PC-3 (cell line): Measurements from ENCODE around the gene LAMP2. TPM values are rescaled to one million over a fixed set of nuclear protein-coding genes. Genes with fewer than 3 reads are reported as not detected.

ENCODE experiments used
- ATAC-seq: fragments of 200-7000 bp; cut with Tn5 transposase; 2 replicates; pipeline ENCODE4 v1.9.1; 2020; ENCODE audit warnings: mild to moderate bottlenecking, moderate library complexity
- BruUV-seq: library from RNA; stranded (reverse); fragments of 400-500 nt; replicated peaks from 2 replicates; lab custom pipeline; 2021; lab: Mats Ljungman, UMichigan
- CTCF ChIA-PET: fragments of 300-600 bp; sonication (Branson Sonifier 250); formaldehyde crosslinking; loops from one replicate; lab custom pipeline; 2022; ENCODE audit warnings: antibody characterized with exemption; lab: Charles Lee
- POLR2A ChIA-PET: fragments of 300-600 bp; sonication (Branson Sonifier 250); formaldehyde crosslinking; loops from one replicate; lab custom pipeline; 2022; ENCODE audit warnings: antibody characterized with exemption; ENCODE audit not compliant: unreplicated experiment; lab: Charles Lee
- DNase-seq: peaks from one replicate; pipeline ENCODE4 v3.0.0-alpha.2; 2015
- H2AFZ ChIP-seq: fragments of 300-600 bp; sonication (generic); 2 replicates; pipeline ENCODE4 v1.6.0; 2016; ENCODE audit warnings: antibody characterized with exemption, low read length
- H3F3A ChIP-seq: fragments of 300-600 bp; sonication (generic); one replicate; pipeline ENCODE4 v1.6.0; 2017; ENCODE audit warnings: antibody characterized with exemption, low read length, control low read depth, mild to moderate bottlenecking; ENCODE audit not compliant: unreplicated experiment
- H3K27ac ChIP-seq: fragments of 300-600 bp; sonication (generic); 2 replicates; pipeline ENCODE4 v1.5.1; 2016; ENCODE audit warnings: mild to moderate bottlenecking, low read length
- H3K27me3 ChIP-seq: fragments of 300-600 bp; sonication (generic); 2 replicates; pipeline ENCODE4 v1.6.1; 2016; ENCODE audit warnings: low read length, mixed read lengths
- H3K36me3 ChIP-seq: fragments of 300-600 bp; sonication (generic); 2 replicates; pipeline ENCODE4 v1.6.1; 2016; ENCODE audit warnings: low read depth, mixed run types, low read length, mixed read lengths
- H3K4me1 ChIP-seq: fragments of 300-600 bp; sonication (generic); 2 replicates; pipeline ENCODE4 v1.5.1; 2016; ENCODE audit warnings: low read length; ENCODE audit not compliant: insufficient read depth
- H3K4me2 ChIP-seq: fragments of 300-600 bp; sonication (generic); 2 replicates; pipeline ENCODE4 v1.6.0; 2016; ENCODE audit warnings: low read length
- H3K4me3 ChIP-seq: fragments of 300-600 bp; sonication (generic); 2 replicates; pipeline ENCODE4 v1.5.1; 2016; ENCODE audit warnings: mild to moderate bottlenecking, low read length, mixed read lengths
- H3K79me2 ChIP-seq: fragments of 300-600 bp; sonication (generic); 2 replicates; pipeline ENCODE4 v1.6.1; 2017; ENCODE audit warnings: low read length, mixed read lengths
- H3K9ac ChIP-seq: fragments of 300-600 bp; sonication (generic); 2 replicates; pipeline ENCODE4 v1.6.0; 2016; ENCODE audit warnings: mild to moderate bottlenecking, low read length
- H3K9me2 ChIP-seq: fragments of 300-600 bp; sonication (generic); replicated peaks from 2 replicates; pipeline ENCODE4 v1.6.1; 2016; ENCODE audit warnings: mixed run types, low read length, mixed read lengths
- H3K9me3 ChIP-seq: fragments of 300-600 bp; sonication (generic); 2 replicates; pipeline ENCODE4 v1.6.1; 2016; ENCODE audit warnings: low read length, mixed read lengths
- H4K20me1 ChIP-seq: fragments of 300-600 bp; sonication (generic); 2 replicates; pipeline ENCODE4 v1.6.1; 2016; ENCODE audit warnings: low read length, mixed read lengths
- CTCF ChIP-seq: fragments of 300-600 bp; sonication (generic); conservative IDR thresholded peaks from 2 replicates; pipeline ENCODE4 v1.5.1; 2017; ENCODE audit warnings: antibody characterized with exemption, low read depth, mild to moderate bottlenecking, low read length
- EZH2 ChIP-seq: fragments of 300-600 bp; sonication (generic); IDR thresholded peaks from one replicate; pipeline ENCODE4 v1.6.1; 2017; ENCODE audit warnings: antibody characterized with exemption, mild to moderate bottlenecking, low read length; ENCODE audit not compliant: unreplicated experiment
- EZH2phosphoT487 ChIP-seq: fragments of 300-600 bp; sonication (generic); IDR thresholded peaks from 2 replicates; pipeline ENCODE4 v1.6.1; 2018; ENCODE audit warnings: mild to moderate bottlenecking, antibody characterized with exemption, low read length, borderline replicate concordance
- intact Hi-C: fragments of 100-400 bp; cut with micrococcal nuclease; formaldehyde crosslinking; loops from 2 replicates; pipeline ENCODE4 v1.9.0; 2023
- total RNA-seq: library from RNA; depleted of rRNA; stranded (reverse); fragments of >200 nt; gene quantifications from 2 replicates; pipeline ENCODE4 v1.2.3, GENCODE V29; 2014

The LAMP2 gene
- total RNA-seq, 1 experiment from 2014 or later, result 53.8 TPM

DNA sequence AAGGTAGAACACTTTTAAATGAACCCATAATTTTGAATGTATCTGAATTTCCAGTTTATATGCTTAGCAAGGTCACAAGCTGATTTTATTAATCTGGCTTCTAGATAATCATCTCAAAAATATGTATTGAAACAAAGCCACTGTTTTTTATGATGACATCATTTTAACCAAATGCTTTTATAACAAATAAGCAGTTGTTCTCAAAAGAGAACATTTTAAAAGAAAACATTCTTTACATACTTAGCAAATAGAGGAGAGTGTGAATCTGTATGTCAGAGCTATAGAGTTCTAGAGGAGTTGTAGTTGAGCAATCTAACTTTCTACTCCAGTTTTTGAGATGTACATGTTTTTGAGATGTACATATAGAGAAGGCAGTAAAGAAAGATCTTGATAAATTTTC, 42.5 kb downstream of the LAMP2 start:
- H3K9me2 ChIP-seq, result no peaks in the 10 kb centered on the region
- no peak for TF ChIP-seq EZH2
- no peak for TF ChIP-seq EZH2phosphoT487
- TF ChIP-seq CTCF, result no peak
- H3K9me3 ChIP-seq, result no peaks in the 10 kb centered on the region
- ATAC-seq (peak; percentile 24; the same call in 1 of the 2 replicates), DNase-seq (no peak)
- intact Hi-C loops, result no loop called here
- CTCF ChIA-PET, result no interaction called here
- no peak overlapping the region for H2AFZ ChIP-seq
- no peak overlapping the region for H3K9ac ChIP-seq
- no peaks in the 10 kb centered on the region for H3K36me3 ChIP-seq
- no peak overlapping the region for H3K4me3 ChIP-seq
- H3K4me2 ChIP-seq, result no peak overlapping the region
- peaks cover 6% of the 10 kb centered on the region; the same call in 1 of the 2 replicates for H3K4me1 ChIP-seq
- POLR2A ChIA-PET, result no interaction called here
- H3K27ac ChIP-seq, result no peak overlapping the region
- no peaks in the 10 kb centered on the region for H4K20me1 ChIP-seq
- BruUV-seq, result no TSS peak
- no peaks in the 10 kb centered on the region for H3F3A ChIP-seq
- H3K27me3 ChIP-seq, result no peaks in the 10 kb centered on the region
- no peaks in the 10 kb centered on the region for H3K79me2 ChIP-seq

DNA sequence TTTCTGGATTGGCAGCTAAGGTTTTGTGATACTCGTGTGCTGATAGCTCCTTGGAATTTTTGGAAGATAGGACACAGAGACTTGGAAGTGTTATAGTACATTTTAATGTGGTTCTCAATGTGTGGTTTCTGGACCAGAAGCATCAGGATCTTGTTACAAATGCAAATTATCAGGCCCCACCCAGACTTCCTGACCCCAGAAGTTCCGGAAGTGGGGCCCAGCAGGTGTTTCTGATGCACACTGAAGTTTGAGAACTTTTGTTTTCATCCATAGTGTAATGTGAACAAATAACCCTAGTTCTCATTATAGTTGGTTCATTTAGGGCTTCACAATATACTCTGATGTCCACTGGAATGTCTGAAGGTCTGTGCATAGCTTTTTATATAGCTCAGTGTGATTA, 49.6 kb downstream of the LAMP2 start:
- Histone ChIP-seq H3K4me1 (no peaks in the 10 kb centered on the region), H3K4me3 (no peak overlapping the region), H3K79me2 (no peaks in the 10 kb centered on the region), H3K9ac (no peak overlapping the region), H3K4me2 (no peak overlapping the region), H3K9me2 (no peaks in the 10 kb centered on the region), H4K20me1 (no peaks in the 10 kb centered on the region), H3K36me3 (no peaks in the 10 kb centered on the region), H2AFZ (no peak overlapping the region), H3K27ac (no peak overlapping the region), H3K27me3 (no peaks in the 10 kb centered on the region), H3F3A (no peaks in the 10 kb centered on the region), H3K9me3 (no peaks in the 10 kb centered on the region)
- ATAC-seq, result no peak
- ChIA-PET POLR2A (no interaction called here), CTCF (no interaction called here)
- no TSS peak for BruUV-seq
- TF ChIP-seq CTCF, result no peak
- no peak for TF ChIP-seq EZH2
- no peak for TF ChIP-seq EZH2phosphoT487
- DNase-seq, result no peak
- intact Hi-C loops, result no loop called here

GRCh38 chrX:120408168-120408567, 60.9 kb downstream of the LAMP2 start:
- H3K9me2 ChIP-seq, result no peaks in the 10 kb centered on the region
- H3K79me2 ChIP-seq, result no peaks in the 10 kb centered on the region
- H3K36me3 ChIP-seq, result no peaks in the 10 kb centered on the region
- no peak overlapping the region for H3K4me2 ChIP-seq
- BruUV-seq, result no TSS peak
- ATAC-seq, result no peak
- no peak overlapping the region for H3K27ac ChIP-seq
- H3F3A ChIP-seq, result no peaks in the 10 kb centered on the region
- H3K27me3 ChIP-seq, result no peaks in the 10 kb centered on the region
- DNase-seq, result no peak
- no peaks in the 10 kb centered on the region for H3K9me3 ChIP-seq
- no peak overlapping the region for H2AFZ ChIP-seq
- no peak overlapping the region for H3K4me3 ChIP-seq
- no peaks in the 10 kb centered on the region for H4K20me1 ChIP-seq
- TF ChIP-seq EZH2, result no peak
- ChIA-PET CTCF (no interaction called here), POLR2A (no interaction called here)
- intact Hi-C loops, result no loop called here
- H3K9ac ChIP-seq, result no peak overlapping the region
- H3K4me1 ChIP-seq, result no peaks in the 10 kb centered on the region
